ENCODE measurements around the gene TNNT3.

TNNT3 gene

DNA sequence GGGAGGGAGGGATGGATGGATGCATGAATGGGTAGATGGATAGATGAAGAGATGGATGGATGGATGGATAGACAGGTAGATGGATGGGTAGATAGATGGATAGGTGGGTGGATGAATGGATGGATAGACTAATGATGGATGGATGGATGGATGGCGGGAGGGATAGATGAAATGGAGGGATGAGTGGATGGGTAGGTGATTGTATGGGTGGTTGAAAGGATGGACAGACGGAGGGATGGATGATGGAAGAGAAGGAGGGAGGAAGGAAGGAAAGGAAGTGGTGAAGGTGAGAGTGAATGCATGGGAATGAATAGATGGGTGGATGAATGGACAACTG is 3.7 kb upstream of the TNNT3 start:
- Histone ChIP-seq H3K27me3 (replicated peaks) (no peaks in the 10 kb centered on the region), H3K4me3 (ENCODE audit: low read depth, low read length) (no peak overlapping the region), H3K27ac (no peak overlapping the region), H3K36me3 (replicated peaks) (no peaks in the 10 kb centered on the region)
- in situ Hi-C loops (cut with HindIII; ENCODE audit: low pct_ligation_motif_present, low sequenced_read_pairs), result no loop called here
- no peak for DNase-seq
- TF ChIP-seq, protein P1, sequence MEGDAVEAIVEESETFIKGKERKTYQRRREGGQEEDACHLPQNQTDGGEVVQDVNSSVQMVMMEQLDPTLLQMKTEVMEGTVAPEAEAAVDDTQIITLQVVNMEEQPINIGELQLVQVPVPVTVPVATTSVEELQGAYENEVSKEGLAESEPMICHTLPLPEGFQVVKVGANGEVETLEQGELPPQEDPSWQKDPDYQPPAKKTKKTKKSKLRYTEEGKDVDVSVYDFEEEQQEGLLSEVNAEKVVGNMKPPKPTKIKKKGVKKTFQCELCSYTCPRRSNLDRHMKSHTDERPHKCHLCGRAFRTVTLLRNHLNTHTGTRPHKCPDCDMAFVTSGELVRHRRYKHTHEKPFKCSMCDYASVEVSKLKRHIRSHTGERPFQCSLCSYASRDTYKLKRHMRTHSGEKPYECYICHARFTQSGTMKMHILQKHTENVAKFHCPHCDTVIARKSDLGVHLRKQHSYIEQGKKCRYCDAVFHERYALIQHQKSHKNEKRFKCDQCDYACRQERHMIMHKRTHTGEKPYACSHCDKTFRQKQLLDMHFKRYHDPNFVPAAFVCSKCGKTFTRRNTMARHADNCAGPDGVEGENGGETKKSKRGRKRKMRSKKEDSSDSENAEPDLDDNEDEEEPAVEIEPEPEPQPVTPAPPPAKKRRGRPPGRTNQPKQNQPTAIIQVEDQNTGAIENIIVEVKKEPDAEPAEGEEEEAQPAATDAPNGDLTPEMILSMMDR (IDR thresholded peaks at IDR 0.05; ENCODE audit: low read depth, low read length, missing control alignments), result no peak

DNA sequence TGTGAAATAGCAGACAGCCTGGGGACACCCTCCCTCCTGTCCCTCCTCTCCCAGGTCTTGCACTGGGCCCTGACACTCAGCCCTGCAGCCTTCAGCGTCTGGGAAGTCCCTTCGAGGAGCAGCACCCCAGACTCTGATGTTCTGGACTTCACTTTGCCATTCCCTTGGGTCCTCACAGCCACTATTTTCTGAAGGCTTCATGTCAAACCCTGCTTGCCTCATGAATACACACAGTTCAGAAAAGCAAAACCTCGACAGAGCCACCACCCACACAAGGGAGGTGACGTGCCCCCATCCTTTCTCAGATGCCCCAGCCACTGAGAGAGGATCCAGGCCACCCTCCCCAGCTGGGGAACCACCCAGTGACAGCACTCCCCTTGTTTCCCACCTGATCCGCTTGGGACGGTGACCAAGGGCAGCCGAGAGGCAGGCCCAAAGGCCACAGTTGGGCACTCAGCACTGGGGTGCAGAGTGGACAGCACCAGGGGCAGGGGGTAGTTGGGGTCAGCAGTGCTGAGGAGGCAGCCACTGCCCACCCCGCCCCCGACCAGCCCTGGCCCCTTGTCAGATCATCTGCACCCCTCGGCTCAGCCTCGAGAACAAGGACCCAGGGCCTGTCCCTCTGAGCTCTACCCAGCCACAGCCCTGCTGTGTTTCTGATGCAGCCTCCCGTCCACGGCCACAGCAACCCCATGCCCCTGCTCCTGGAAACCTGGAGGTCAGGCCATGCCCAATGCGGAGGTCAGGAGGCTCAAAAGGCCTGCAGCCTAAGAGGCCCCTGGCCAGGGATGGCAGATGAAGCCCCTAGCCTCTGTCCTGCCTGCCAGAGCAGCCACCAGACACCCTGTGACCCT is 3.1 kb upstream of the TNNT3 start:
- in situ Hi-C loops (cut with HindIII; ENCODE audit: low pct_ligation_motif_present, low sequenced_read_pairs), result no loop called here
- TF ChIP-seq, protein P1 (IDR thresholded peaks at IDR 0.05; ENCODE audit: low read depth, low read length, missing control alignments), result no peak
- Histone ChIP-seq H3K27me3 (replicated peaks) (no peaks in the 10 kb centered on the region), H3K4me3 (ENCODE audit: low read depth, low read length) (no peak overlapping the region), H3K36me3 (replicated peaks) (no peaks in the 10 kb centered on the region), H3K27ac (no peak overlapping the region)
- no peak for DNase-seq

DNA sequence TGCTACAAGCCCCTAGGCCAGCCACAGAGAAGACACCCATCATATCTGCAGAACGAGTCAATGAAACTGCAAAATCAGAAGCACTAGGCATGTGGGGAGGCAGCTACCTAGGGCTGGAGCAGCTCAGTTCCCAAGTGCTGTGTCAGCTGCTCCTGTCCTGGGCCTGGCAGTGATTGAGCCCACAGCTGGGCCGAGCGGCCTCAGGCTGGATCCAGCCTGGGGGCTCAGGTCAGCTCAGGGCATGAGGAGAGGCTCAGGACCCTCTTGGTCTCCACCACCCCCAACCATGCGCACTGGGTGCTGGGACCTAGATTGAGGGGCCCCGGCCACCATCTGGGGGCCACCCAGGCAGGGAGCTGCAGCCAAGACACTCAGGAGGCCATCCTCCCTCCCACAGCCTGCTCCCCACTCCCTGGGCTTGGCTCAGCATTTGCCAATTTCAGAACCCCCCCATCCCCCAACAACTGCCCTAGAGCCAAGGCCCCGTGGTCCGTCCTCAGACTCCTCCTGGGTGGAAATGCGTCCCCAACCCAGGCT is 2.4 kb upstream of the TNNT3 start:
- Histone ChIP-seq H3K27ac (no peak overlapping the region), H3K36me3 (replicated peaks) (no peaks in the 10 kb centered on the region), H3K27me3 (replicated peaks) (no peaks in the 10 kb centered on the region), H3K4me3 (ENCODE audit: low read depth, low read length) (no peak overlapping the region)
- in situ Hi-C loops (cut with HindIII; ENCODE audit: low pct_ligation_motif_present, low sequenced_read_pairs), result no loop called here
- DNase-seq, result no peak
- TF ChIP-seq, protein P1 (IDR thresholded peaks at IDR 0.05; ENCODE audit: low read depth, low read length, missing control alignments), result no peak

DNA sequence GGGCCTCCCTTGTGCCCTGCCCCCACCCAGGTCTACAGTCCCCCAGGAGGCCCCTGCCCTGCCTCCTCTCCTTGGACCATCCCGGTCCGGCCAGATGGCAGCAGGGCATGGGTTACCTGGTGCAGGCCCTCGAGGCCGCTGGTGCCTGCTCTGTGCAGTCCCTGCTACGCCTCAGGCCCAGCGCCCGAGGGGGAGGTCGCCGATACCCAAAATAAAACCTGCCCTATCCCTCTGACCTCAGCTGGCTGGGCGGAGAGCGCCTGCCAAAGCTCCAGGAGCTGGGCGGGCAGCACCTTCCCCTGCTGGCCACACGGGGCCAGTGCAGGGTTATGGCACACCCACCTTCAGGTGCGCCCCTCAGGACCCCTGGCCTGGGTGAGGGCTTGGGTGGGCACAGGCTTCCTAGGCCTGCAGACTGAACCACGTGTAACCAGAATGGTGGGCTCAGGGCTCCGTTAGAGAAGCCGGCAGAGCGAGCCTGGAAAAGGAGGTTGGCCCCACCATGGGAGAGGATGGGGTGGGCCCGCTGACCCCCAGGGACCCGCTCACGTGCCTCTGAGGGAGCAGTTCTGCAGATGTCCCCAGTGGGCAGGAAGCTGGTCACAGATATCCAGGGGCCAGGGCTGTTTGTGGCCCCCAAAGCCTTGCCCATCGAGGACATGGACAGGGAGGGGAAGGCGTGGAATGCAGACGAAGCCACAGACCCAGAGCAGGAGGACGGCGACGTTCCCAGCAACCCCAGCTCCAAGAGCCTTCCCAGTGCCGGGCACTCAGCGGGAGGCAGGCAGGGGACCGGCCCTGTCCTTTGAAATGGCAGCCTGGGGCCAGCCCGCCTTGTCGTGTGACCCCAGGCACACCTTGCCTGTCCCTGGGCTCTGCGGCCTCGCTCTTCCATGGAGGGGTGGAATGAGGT is 1.7 kb upstream of the TNNT3 start:
- no peak overlapping the region for H3K4me3 ChIP-seq (ENCODE audit: low read depth, low read length)
- DNase-seq, result no peak
- H3K27ac ChIP-seq, result no peak overlapping the region
- TF ChIP-seq, protein P1 (IDR thresholded peaks at IDR 0.05; ENCODE audit: low read depth, low read length, missing control alignments), result peak; percentile 62
- no peaks in the 10 kb centered on the region for H3K36me3 ChIP-seq (replicated peaks)
- no peaks in the 10 kb centered on the region for H3K27me3 ChIP-seq (replicated peaks)
- in situ Hi-C loops (cut with HindIII; ENCODE audit: low pct_ligation_motif_present, low sequenced_read_pairs), result no loop called here

DNA sequence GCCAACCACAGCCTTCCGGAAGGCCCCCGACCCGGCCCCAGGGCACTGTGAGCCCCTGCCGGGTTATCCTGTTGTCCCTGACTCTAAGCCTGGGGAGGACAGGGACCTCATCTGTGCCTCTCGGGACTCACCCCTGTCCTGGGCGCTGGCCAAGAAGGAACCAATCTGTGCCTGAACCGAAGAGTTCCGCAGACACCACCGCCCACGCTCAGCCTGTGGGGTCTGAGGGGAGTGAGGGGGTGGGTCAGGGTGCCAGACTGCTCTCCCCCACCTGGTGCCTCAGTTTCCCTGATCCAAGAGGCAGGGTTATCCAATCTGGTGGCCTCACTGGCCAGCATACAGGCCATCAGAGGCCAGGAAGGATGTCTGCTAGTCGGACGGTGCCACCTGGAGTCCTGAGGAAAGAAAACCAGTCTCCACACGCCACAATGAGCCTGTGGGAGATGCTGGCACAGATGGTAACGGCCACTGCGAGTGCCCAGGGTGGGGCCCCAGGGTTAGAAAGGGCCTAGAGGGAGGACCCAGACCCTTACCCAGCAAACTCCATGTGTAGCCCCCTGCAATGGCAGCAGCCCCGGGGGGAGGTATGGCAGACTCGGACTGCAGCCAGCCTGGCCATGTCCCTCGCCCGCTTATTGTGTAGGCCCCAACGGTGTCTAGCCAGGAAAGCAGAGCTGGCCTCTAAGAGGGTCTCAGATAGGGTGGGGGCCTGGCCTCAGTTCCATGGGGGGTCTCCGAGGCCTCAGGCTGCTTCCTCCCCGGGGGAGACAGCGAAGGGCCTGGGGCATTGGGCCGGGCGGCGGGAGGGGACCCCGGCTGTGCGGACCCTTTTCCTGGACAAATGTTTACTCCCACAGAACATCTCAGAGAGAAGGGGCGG is 827 bp upstream of the TNNT3 start:
- H3K4me3 ChIP-seq (ENCODE audit: low read depth, low read length), result no peak overlapping the region
- no peak overlapping the region for H3K27ac ChIP-seq
- in situ Hi-C loops (cut with HindIII; ENCODE audit: low pct_ligation_motif_present, low sequenced_read_pairs), result no loop called here
- no peaks in the 10 kb centered on the region for H3K36me3 ChIP-seq (replicated peaks)
- H3K27me3 ChIP-seq (replicated peaks), result no peaks in the 10 kb centered on the region
- TF ChIP-seq, protein P1 (IDR thresholded peaks at IDR 0.05; ENCODE audit: low read depth, low read length, missing control alignments), result peak; percentile 16
- no peak for DNase-seq

Data from brain microvascular endothelial cell (primary cell).